Stimulated activated CD4-positive, alpha-beta T cell treated with anti-CD3 and anti-CD28 coated beads, Interleukin-12 subunit alpha, Interleukin-12 subunit beta, amount 100 ng/mL, for 4 hours (primary cell): ENCODE measurements around the gene ZYG11B.
"Not testable (repeated sequence)": the region's sequence is repeated elsewhere in the genome, so short reads cannot be mapped to it uniquely, and the experiment has no call there.

Source experiments
- DNase-seq: peaks from one replicate; pipeline ENCODE4 v3.0.0-alpha.2; 2020

ZYG11B gene

DNA sequence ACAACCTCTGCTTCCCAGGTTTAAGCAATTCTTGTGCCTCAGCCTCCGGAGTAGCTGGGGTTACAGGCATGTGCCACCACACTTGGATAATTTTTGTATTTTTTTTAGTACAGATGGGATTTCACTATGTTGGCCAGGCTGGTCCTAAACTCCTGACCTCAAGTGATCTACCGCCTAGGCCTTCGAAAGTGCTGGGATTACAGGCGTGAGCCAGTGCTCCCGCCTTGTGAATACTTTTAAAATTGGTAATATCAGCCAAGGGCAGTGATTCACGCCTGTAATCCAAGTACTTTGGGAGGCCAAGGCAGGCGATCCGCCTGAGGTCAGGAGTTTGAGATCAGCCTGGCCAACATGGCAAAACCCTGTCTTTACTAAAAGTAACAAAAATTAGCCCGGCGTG, 33.7 kb downstream of the ZYG11B start:
- DNase-seq = no peak

DNA sequence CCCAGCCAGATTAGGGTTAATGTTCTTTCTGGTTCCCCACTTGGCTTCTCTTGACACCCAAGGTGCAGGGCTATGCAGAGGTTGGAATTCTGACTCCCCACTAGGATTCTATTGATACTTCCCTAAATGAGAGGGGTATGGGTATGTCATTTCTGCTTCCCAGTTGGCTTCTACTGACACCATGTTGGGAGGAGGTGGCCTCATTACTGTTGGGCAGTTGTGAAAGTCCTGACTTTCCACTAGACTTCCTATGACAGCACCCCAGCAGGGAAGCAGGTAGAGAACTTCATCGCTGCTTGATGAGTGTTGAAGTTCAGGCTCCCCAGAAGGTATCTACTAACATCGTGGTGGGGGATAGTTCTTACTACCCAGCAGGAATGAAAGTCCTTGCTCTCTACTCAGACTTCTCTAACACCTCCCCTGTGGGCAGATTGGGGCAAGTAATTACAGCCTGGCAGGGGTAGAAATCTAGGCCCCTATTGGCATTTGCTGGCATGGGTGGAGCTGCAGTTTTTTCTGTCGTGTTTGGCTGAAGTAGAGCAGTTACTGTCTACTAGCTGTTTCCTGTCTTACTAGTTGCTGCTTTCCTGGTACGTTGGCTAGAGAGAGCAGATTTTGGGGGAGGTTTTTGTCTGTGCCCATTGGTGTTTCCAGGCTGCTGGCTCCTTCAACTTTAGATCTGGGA, 41.5 kb downstream of the ZYG11B start:
- DNase-seq = no peak

DNA sequence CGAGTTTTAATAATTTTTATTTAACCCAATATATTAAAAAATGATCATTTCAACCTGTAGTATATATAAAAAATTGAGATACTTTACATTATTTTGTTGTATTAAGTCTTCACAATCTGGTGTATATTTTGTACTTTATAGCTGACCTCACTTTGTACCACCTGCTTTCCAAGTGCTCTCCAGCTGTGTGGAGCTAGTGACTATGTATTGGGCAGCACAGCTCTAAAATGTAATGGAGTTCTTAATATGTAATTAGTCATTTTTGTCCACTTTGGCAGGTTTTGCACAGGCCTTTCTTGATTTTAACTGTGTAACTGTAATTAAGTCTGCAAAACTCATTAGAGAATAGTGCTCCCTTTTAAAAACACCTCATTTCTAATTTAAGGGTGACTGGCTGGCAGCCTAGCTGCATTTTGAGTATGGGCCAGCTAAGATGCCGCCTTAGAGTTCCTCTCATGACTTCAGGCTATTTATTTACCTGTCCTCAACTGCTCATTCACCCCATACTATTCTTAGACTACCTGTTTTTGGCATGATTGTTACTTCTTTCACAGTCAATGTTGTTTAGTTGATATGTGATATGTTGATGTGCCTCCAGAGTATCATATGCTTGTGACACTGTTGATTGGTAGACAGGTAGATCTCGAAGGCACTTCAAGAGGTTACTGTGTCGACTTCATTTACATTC, 43.2 kb downstream of the ZYG11B start:
- no peak for DNase-seq

DNA sequence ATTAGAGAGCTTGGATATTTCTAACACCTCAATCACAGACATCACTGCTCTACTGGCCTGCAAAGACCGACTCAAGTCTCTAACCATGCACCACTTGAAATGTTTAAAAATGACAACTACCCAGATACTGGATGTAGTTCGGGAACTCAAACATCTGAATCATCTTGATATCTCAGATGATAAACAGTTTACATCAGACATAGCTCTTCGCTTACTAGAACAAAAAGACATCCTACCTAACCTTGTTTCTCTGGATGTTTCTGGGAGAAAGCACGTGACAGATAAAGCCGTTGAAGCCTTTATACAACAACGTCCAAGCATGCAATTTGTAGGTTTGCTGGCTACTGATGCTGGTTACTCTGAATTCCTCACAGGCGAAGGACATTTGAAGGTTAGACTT, 45.1 kb downstream of the ZYG11B start:
- DNase-seq = no peak

DNA sequence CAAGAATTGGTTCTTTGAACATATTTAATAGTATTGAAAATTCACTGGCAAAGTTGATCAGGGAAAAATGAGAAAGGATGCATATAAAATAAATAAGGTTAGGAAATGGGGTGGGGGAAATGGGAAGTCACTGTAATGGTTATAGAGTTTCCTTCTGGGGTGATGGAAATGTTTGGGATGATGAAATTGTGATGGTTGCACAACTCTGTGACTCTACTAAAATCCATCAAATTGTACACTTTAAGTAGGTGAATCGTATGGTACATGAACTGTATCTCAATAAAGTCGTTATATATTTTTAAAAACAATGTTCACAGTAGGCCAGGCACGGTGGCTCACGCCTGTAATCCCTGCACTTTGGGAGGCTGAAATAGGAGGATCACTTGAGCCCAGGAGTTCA, 59.9 kb downstream of the ZYG11B start:
- DNase-seq = no peak

DNA sequence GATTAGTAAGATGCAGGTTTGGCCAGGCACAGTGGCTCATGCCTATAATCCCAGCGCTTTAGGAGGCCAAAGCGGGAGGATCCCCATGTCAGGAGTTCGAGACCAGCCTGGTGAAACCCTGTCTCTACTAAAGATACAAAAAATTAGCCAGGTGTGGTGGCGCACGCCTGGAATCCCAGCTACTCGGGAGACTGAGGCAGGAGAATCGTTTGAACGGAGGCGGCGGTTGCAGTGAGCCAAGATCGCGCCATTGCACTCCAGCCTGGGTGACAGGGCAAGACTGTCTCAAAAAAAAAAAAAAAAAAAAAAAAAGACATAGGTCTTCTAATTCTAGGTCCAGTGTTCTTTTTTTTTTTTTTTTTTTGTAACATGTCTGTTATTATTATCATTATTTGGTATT, 64.2 kb downstream of the ZYG11B start:
- not testable (repeated sequence) for DNase-seq

DNA sequence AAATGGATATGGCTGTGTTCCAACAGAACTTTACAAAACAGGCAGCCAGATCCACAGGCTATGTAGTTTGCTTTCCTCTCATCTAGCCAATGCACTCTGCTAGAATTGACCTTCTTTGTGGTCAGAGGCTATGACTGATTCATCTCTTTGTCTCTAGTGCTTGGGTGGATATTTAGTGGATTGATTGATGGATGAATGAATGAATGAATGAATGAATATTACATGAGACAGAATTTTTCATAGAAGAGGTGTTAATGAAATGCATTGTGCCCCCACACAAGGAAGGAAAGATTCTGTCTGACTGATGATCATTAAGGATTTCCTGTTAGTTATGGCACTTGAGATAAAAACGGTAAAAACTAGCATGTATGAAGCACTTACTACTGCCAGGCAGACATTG, 65.8 kb downstream of the ZYG11B start:
- no peak for DNase-seq

DNA sequence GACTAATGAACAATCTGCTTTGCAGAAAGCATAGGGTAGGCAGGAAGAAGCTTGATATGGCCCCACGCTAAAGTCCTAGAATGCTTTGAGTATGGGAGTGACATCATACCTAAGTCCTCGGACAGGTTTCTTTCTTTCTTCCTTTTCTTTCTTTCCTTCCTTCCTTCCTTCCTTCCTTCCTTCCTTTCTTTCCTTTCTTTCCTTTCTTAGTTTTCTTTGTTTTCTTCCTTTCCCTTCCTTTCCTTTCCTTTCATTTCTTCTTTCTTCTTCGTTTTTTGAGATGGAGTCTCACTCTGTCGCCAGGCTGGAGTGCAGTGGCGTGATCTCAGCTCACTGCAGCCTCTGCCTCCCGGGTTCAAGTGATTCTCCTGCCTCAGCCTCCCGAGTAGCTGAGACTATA, 67.5 kb downstream of the ZYG11B start:
- not testable (repeated sequence) for DNase-seq

DNA sequence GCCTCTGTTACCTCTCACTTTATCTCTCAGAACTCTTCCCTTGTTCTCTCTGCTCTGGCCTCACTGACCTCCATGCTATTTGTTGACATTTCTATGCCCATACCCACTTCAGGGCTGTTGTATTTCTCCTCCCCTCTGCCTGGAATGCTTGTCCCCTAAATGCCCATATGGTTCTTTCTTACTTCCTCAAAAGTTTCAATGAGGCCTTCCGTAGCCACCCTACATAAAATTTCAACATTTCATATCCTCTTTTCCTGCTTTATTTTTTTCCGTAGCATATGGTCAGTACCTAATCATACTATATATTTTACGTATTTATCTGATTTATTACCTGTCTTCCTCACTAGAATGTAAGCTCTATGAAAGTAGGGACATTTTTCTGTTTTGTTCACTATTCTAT, 69.2 kb downstream of the ZYG11B start:
- no peak for DNase-seq

DNA sequence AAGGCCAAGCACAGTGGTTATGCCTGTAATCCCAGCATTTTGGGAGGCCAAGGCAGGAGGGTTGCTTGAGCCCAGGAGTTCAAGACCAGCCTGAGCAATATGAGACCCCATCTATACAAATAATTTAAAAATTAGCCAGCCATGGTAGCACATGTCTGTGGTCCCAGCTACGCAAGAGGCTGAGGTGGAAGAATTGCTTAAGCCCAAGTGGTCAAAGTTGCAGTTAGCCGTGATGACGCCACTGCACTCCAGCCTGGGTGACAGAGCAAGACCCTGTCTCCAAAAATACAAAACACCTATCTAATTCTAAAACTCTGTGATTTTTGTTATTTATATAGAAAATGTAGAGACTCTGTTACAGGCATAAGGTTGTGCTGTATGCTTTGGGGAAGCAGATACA, 72.1 kb downstream of the ZYG11B start:
- no peak for DNase-seq

DNA sequence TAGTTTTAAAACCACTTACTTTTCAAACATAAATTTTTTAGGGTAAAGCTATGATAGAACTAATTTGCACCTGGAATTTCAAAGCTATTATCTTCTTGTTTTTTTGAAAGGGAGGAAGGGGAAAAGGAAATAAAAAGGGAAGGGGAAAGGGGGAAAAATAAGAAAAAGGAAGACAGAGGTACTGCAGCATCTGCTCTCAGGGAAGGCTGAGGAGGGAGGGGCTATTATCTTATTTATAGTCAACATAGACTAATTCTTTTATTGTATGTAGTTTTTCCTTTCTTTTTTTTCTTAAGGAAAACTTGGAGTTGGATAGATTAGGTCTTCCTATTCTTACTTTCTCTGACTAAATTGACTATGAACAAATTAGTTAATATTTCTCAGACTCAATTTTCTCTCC, 74.8 kb downstream of the ZYG11B start:
- DNase-seq = no peak

DNA sequence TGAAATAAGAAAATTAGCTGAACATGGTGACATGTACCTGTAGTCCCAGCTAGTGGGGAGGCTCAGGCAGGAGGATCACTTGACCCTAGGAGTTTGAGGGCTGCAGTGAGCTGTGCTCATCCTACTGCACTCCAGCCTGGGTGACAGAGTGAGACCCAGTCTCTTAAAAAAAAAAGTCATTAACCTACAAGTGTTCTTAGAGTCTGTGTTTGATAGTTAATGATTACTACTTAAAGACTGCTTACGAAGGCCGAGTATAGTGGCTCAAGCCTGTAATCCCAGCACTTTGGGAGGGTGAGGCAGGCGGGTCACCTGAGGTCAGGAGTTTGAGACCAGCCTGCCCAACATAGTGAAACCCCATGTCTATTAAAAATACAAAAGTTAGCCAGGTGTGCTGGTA, 77.8 kb downstream of the ZYG11B start:
- not testable (repeated sequence) for DNase-seq

DNA sequence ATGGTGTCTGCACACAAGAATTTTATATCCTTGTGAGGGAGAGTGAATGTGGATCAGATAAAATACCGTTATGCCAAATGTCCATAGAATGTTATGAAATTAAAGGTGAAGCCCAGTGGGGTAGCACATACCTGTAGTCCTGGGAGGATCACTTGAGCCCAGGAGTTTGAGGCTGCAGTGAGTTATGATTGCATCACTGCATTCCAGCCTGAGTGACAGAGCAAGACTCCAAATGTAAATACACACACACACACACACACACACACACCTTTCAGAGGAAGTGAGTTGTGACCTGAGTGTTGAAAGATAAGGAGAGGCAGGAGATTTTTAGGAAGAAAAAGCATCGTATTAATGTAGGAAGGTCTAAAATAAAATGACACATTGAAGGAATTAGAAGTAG, 88.2 kb downstream of the ZYG11B start:
- no peak for DNase-seq

DNA sequence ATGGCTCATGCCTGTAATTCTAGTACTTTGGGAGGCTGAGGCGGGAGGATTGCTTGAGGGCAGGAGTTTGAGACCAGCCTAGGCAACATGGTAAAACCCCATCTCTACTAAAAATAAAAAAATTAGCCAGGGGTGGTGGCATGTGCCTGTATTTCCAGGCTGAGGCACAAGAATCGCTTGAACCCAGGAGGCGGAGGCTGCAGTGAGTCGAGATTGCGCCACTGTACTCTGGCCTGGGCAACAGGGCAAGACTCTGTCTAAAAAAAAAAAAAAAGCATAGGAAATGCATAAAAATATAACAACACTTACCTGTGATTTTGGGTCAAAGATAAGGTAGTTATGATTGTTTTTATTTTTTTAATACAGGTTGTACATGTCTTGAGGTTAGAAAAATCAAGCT, 94.6 kb downstream of the ZYG11B start:
- DNase-seq = not testable (repeated sequence)

DNA sequence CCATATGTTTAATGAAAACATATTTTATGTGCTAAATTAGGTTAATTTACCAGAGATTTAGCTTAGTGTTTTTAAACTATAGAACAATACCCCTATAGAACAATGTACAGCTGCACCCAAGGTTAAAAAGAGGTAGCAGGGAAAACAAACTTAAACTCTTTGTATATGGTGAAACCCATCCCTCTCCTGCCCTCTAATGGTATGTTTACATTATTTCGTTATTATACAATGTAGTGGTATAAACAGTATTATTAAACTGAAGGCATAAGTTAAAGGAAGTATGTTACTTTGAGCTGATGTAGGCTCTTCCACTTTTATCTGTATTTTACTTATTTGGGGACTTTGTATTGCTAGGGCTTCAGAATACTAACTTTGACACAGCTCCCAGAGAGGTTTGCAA, 99.6 kb downstream of the ZYG11B start:
- no peak for DNase-seq

DNA sequence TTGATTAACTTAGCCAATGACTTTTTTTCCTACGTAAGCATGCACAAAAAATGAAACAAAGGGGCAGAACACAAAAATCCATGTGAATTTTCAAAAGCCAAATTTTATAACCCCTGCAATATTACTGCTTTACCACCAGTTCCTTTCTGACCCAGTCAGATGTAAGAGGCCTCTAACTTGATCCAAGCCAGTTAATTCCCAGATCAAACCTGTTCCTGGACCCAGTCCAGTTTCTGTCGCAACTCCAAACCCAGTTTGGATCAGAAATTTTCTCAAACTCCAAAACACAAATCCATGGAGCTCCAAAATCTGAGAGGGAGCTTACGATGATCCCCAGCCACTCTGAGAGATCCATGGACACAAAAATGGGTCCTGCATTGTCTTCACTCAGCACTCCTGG, 108.5 kb downstream of the ZYG11B start:
- no peak for DNase-seq

DNA sequence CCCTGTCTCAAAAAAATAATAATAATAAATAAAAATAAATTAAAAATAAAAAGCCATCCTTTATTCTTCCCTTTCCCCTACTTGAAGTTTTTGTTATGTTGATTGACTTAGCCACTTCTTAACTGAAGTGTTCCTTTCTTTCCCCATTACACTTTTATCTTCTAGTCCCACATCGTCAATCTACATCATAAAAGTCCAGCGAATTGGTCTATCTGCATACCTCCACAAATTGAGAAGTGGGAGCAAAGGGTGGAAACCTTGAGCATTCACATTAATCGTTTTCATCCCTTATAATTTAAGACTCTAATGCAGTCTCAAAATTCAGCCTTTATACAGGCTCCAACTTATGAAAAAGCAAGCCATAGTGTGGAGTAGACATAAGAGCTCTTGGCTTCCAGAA, 109.8 kb downstream of the ZYG11B start:
- DNase-seq = no peak

DNA sequence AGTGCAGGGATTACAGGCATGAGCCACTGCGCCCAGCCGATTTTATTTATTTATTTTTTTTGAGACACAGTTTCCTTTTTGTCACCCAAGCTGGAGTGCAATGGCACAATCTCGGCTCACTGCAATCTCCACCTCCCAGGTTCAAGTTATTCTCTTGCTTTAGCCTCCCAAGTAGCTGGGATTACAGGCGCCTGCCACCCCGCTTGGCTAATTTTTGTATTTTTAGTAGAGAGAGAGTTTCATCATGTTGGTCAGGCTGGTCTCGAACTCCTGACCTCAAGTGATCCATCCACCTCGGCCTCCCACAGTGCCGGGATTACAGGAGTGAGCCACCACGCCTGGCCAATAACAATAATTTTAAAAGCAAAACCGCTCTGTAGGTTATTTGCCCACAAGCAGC, 112.9 kb downstream of the ZYG11B start:
- DNase-seq = not testable (repeated sequence)

DNA sequence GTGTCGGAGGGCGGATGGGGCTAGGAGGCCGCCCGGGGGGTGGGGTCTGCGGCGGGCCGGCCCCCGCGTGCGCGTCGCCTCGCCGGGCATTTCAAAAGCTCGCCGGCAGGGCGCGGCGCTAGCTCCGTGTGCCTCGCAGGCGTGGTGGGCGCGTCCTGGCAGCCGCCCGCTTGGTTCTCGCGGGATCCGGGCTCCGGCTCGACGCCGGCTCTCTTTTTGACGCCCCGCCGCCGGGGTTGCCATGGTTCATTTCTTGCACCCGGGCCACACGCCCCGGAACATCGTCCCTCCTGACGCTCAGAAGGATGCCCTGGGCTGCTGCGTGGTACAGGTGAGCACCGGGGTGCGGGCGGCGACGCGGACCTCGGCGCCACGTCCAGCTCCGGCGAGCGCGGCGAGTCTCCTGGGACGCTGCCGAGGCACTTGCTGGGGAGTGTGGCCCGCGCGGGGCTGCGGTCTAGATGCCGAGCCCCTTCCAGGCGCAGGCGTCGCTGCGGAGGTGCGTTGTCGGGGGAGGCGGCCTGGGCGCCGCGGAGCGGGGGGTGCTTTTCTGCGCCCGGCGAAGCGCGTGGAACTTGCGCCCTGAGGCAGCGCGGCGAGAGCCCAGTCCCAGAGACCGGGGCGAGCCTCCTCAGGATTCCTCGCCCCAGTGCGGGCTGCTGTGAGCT, 116.5 kb downstream of the ZYG11B start, which contains the start of gene ZYG11A:
Gene ZYG11A, plus strand, starts transcription at position 118 of the 668 bp plus-strand sequence. Its CDS starts 124 bp downstream, at position 242.
- DNase-seq = peak; percentile 60

DNA sequence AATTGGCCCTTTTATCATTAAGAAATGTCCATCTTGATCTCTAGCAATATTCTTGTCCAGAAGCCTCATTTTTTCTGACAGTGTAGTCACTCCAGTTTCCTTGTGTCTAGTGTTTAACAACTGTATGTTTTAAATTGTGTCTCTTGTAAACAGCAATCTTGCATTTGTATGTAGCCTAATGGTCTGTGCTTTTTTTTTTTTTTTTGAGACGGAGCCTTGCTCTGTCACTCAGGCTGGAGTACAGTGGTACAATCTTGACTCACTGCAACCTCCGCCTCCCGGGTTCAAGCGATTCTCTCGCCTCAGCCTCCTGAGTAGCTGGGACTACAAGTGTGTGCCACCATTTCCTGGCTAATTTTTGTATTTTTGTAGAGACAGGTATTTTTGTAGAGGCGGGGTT, 118.9 kb downstream of the ZYG11B start:
- DNase-seq = not testable (repeated sequence)

DNA sequence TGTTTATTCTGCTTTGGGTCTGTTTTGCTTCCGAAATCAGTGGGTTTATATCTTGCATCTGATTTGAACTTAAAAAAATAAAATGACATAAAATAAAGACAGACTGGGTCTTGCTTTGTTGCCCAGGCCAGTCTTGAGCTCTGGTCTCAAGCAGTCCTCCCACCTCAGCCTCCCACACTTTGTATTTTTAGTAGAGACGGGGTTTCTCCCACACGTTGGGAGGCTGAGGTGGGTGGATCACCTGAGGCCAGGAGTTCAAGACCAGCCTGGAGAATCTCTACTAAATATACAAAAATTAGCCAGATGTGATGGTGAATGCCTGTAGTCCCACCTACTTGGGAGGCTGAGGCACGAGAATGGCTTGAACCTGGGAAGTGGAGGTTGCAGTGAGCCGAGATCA, 122.2 kb downstream of the ZYG11B start:
- no peak for DNase-seq

DNA sequence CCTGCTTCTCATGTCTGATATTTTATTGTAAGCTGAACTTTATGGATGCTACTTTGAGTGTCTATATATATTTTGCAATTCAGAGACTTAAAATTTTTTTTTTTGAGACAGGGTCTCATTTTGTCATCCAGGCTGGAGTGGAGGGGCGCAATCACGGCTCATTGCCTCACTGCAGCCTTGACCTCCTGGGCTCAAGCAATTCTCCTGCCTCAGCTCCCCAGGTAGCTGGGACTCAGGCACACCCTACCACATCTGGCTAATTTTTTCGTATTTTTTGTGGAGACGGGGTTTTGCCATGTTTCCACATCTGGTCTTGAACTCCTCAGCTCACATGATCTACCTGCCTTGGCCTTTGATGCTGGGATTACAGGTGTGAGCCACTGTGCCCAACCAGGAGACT, 124.7 kb downstream of the ZYG11B start:
- DNase-seq = no peak

DNA sequence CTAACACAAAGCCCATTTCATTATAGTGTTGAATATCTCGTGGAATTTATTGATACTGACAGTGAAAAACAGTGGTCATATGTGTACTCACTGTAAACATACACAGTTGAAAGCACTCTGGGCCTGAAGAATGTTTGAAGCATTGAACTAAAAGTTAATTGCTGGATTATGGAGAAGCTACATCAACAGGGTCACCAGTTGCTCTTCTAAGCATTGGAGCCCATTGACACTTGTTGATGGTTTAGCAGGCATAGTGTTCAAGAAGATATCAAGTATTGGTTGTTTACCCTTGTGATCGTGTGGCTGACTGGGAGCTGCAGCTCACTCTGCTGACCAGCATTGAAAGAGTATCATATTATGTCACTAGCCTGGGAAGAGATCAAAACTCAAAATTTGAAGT, 126.6 kb downstream of the ZYG11B start:
- no peak for DNase-seq

DNA sequence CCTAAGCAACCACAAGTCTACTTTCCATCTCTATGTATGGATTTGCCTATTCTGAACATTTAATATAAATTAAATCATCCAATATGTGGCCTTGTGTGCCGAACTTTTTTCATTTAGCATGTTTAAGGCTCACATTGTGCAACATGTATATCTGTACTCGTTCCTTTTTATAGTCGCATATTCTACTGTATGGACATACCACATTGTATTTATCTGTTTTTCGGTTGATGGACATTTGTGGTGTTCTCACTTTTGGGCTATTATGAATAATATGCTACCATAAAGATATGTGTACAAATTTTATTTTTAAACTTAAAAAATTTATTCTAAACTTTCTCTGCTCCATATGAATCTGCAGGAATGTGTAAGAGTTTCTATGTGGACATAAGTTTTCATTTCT, 129.3 kb downstream of the ZYG11B start:
- no peak for DNase-seq
